ENCODE results near the gene SPRED1.

The SPRED1 gene

DNA sequence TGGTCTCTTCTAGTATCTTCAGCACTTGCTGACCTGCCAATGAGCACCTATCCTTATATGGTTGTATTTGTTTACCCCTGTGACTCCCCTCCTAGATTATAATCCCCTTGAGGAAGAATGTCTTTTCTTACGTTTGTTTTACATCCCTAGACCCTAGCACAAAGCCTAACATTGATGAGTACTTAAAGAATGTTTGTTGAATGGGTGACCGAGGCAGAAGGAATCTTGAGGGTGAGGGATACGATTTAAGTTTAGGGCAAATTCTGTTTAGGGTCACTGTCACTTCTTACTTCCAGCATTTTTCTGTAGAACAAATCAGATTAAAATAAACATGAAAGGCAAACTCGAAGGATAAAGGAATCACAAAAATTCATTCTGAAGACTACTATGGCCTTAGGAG is 120.4 kb downstream of the SPRED1 start:
- Histone ChIP-seq H3K9ac (ENCODE audit: low read length) (no peak overlapping the region), H3K27ac (ENCODE audit: low read length) (no peak overlapping the region), H3K9me3 (ENCODE audit: control insufficient read depth, low read depth, low read length) (no peaks in the 10 kb centered on the region), H3K27me3 (ENCODE audit: control insufficient read depth, insufficient read depth, low read length) (no peaks in the 10 kb centered on the region), H3K36me3 (ENCODE audit: control insufficient read depth, low read depth, low read length) (no peaks in the 10 kb centered on the region), H3K4me1 (ENCODE audit: control insufficient read depth, low read depth, low read length) (no peaks in the 10 kb centered on the region), H3K4me3 (ENCODE audit: low read length) (no peak overlapping the region)

DNA sequence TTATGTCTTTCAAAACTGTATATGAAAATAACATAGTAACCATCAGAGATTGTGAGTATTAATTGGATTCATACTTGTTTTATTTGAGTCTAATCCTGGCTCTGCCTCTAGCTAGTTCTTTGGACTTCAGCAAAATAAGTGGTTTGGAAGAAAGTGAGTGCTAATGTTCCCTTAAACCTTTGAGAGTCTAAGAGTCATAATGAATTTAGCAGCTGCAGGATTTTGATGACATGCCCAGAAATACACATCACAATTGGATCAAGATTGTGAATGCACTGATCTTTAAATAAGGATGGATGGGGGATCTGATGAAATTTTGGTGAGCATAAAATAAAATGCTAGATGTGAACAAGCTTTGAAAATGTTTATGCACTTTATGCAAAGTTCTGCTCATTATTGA is 121.4 kb downstream of the SPRED1 start:
- no peaks in the 10 kb centered on the region for H3K9me3 ChIP-seq (ENCODE audit: control insufficient read depth, low read depth, low read length)
- no peaks in the 10 kb centered on the region for H3K36me3 ChIP-seq (ENCODE audit: control insufficient read depth, low read depth, low read length)
- no peaks in the 10 kb centered on the region for H3K27me3 ChIP-seq (ENCODE audit: control insufficient read depth, insufficient read depth, low read length)
- no peak overlapping the region for H3K4me3 ChIP-seq (ENCODE audit: low read length)
- H3K27ac ChIP-seq (ENCODE audit: low read length): no peak overlapping the region
- H3K9ac ChIP-seq (ENCODE audit: low read length): no peak overlapping the region
- no peaks in the 10 kb centered on the region for H3K4me1 ChIP-seq (ENCODE audit: control insufficient read depth, low read depth, low read length)

DNA sequence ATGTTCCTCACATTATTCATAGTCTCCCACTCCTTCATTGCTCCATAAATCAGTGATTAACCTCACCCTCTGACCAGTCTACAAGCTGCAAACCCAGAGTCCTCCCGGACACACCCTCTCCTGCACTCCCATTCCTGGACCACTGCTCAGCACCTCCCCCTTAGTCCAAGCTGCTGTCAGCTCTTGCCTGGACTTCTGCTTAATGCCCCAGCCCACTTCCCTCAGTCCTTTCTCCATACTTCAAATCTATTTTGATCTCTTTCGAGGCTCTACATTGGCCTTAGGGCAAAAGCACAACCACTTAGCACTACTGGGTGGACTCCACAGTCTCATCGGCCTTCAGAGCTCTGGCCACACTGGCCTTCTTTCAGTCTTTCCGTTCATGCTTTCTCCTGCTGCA is 121.9 kb downstream of the SPRED1 start:
- no peak overlapping the region for H3K9ac ChIP-seq (ENCODE audit: low read length)
- H3K9me3 ChIP-seq (ENCODE audit: control insufficient read depth, low read depth, low read length): no peaks in the 10 kb centered on the region
- H3K4me3 ChIP-seq (ENCODE audit: low read length): no peak overlapping the region
- H3K4me1 ChIP-seq (ENCODE audit: control insufficient read depth, low read depth, low read length): no peaks in the 10 kb centered on the region
- no peak overlapping the region for H3K27ac ChIP-seq (ENCODE audit: low read length)
- no peaks in the 10 kb centered on the region for H3K27me3 ChIP-seq (ENCODE audit: control insufficient read depth, insufficient read depth, low read length)
- no peaks in the 10 kb centered on the region for H3K36me3 ChIP-seq (ENCODE audit: control insufficient read depth, low read depth, low read length)

DNA sequence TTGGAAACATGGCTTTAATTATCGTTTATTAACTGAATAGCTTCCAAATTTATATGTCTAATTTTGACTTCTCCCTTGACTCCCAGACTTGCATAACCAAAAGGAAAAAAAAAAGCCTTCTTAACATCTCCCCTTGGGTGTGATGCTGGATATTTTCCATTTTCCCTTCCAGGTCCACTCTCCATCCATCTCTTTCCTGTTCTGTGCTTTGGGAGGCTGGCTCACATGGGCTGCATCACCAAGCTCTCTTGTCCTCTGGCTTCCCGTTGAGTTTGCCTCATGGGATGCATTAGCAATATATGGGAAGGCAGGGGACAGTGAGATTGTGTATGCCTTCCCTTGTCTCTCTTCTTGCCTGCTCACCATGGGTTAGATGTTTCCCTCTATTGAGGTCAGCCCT is 123.4 kb downstream of the SPRED1 start:
- Histone ChIP-seq H3K27me3 (ENCODE audit: control insufficient read depth, insufficient read depth, low read length) (no peaks in the 10 kb centered on the region), H3K9me3 (ENCODE audit: control insufficient read depth, low read depth, low read length) (no peaks in the 10 kb centered on the region)

DNA sequence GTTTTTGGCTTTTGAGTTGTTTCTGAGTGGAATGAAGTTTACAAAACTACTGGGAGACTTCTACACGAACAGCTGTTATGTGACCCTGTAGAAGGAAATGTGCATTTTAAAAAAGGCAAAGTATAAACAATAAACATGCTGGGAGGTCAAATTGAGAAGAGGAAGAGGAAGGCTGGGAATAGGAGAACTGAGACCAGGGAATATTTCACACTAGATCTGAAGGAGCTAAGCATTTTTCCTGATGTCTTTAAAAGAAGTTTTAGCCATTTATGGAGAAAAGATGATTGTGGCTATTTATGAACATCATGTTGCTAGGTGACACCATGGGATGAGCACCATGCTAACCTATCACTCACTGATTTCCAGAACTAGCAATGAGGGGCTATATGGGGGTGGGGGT is 125.0 kb downstream of the SPRED1 start:
- H3K36me3 ChIP-seq (ENCODE audit: control insufficient read depth, low read depth, low read length): no peaks in the 10 kb centered on the region
- no peak overlapping the region for H3K4me3 ChIP-seq (ENCODE audit: low read length)
- no peak overlapping the region for H3K9ac ChIP-seq (ENCODE audit: low read length)
- no peaks in the 10 kb centered on the region for H3K27me3 ChIP-seq (ENCODE audit: control insufficient read depth, insufficient read depth, low read length)
- no peaks in the 10 kb centered on the region for H3K4me1 ChIP-seq (ENCODE audit: control insufficient read depth, low read depth, low read length)
- no peaks in the 10 kb centered on the region for H3K9me3 ChIP-seq (ENCODE audit: control insufficient read depth, low read depth, low read length)
- no peak overlapping the region for H3K27ac ChIP-seq (ENCODE audit: low read length)

More for the DNA sequence above, 123.4 kb downstream of the SPRED1 start:
- H3K9ac ChIP-seq (ENCODE audit: low read length): no peak overlapping the region
- no peak overlapping the region for H3K4me3 ChIP-seq (ENCODE audit: low read length)
- no peaks in the 10 kb centered on the region for H3K36me3 ChIP-seq (ENCODE audit: control insufficient read depth, low read depth, low read length)
- H3K4me1 ChIP-seq (ENCODE audit: control insufficient read depth, low read depth, low read length): no peaks in the 10 kb centered on the region
- H3K27ac ChIP-seq (ENCODE audit: low read length): no peak overlapping the region

DNA sequence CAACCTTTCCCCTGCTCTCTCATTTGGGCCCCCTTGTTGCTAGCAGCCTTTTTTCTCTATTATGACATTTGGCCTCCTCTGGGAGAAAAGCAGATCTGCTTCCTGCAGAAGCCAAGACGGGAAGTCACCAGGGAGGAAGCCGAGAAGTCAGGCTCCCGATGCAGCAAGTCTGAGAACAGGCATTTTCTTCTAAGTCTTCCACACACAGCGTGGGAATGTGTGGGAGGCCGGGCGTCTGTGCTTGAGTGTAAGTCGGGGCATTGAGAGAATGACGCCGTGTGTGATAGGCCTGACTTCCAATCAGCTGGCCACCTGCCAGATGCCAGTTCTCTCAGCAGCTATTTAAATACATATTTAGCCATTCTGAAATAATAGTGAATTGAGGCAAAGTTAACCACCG is 125.5 kb downstream of the SPRED1 start:
- Histone ChIP-seq H3K9ac (ENCODE audit: low read length) (no peak overlapping the region), H3K9me3 (ENCODE audit: control insufficient read depth, low read depth, low read length) (no peaks in the 10 kb centered on the region), H3K4me3 (ENCODE audit: low read length) (no peak overlapping the region), H3K27ac (ENCODE audit: low read length) (no peak overlapping the region), H3K36me3 (ENCODE audit: control insufficient read depth, low read depth, low read length) (no peaks in the 10 kb centered on the region), H3K4me1 (ENCODE audit: control insufficient read depth, low read depth, low read length) (no peaks in the 10 kb centered on the region), H3K27me3 (ENCODE audit: control insufficient read depth, insufficient read depth, low read length) (no peaks in the 10 kb centered on the region)

DNA sequence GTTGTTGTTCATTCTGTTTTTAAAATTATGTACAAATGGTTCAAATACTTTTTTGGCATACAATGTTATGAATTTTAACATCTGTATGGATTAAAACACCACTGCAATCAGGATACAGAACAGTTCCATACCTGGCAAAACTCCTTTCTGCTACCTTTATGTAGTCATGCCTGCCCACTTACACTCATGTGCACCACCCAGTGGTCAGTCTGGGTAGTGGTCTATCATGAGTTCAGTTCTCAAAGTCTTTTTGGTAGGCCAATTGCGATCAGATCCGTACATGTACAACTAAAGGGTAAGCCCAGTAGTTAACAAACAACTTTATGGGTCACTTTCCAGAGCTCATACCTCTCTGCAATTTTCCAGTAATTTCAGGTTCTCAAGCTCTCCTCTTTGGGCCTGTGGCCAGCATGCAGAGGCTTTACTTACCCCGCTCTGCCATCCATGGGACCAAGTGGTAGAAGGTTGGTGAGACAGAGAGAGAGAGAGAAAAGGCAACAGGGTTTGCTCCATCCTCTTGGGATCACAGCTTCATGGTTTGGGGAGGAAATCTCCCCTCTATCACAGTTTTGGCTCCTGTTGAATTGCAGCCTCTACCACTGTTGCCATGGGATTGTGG is 137.4 kb downstream of the SPRED1 start:
- no peaks in the 10 kb centered on the region for H3K27me3 ChIP-seq (ENCODE audit: control insufficient read depth, insufficient read depth, low read length)
- no peaks in the 10 kb centered on the region for H3K9me3 ChIP-seq (ENCODE audit: control insufficient read depth, low read depth, low read length)
- H3K4me3 ChIP-seq (ENCODE audit: low read length): no peak overlapping the region
- H3K9ac ChIP-seq (ENCODE audit: low read length): no peak overlapping the region
- H3K36me3 ChIP-seq (ENCODE audit: control insufficient read depth, low read depth, low read length): no peaks in the 10 kb centered on the region
- no peak overlapping the region for H3K27ac ChIP-seq (ENCODE audit: low read length)
- no peaks in the 10 kb centered on the region for H3K4me1 ChIP-seq (ENCODE audit: control insufficient read depth, low read depth, low read length)

DNA sequence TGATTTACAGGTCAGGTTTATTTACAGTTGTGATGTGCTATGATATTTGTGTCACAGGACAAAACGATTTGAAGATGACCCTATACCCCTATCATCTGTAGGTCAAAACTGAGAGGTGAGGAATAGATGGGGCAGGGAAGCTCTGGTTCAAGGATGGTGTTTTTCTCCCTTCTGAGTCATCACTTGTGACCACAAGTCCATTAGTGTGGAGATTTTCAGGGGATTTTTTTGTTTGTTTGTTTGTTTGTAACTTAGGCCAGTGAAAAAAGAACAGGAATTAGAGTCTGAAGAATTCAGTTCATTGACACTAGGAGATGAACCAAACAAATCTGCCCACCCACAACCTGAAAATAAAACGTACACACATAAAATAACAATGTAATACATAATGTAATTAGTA is 138.6 kb downstream of the SPRED1 start:
- Histone ChIP-seq H3K9ac (ENCODE audit: low read length) (no peak overlapping the region), H3K9me3 (ENCODE audit: control insufficient read depth, low read depth, low read length) (no peaks in the 10 kb centered on the region), H3K27me3 (ENCODE audit: control insufficient read depth, insufficient read depth, low read length) (no peaks in the 10 kb centered on the region), H3K4me1 (ENCODE audit: control insufficient read depth, low read depth, low read length) (no peaks in the 10 kb centered on the region), H3K4me3 (ENCODE audit: low read length) (no peak overlapping the region), H3K36me3 (ENCODE audit: control insufficient read depth, low read depth, low read length) (no peaks in the 10 kb centered on the region), H3K27ac (ENCODE audit: low read length) (no peak overlapping the region)

DNA sequence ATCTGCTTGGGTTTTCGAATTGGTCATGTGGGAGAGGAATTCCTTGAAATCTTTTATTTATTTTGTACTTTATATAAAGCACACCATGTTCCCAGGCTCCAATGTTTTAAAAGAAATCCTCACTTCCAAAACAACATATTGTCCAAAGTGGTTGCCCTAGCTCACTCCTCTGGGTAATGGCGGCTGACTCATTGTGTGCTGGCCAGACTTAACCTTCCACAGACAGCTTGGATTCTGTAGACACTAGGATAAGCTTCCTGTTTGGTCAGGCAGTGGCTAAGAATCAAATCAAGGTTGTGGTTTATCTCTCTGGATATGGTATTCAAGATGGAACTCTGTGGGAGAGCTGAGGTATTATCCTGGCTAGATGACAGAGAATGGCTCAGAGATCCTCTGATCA is 145.5 kb downstream of the SPRED1 start:
- no peak overlapping the region for H3K9ac ChIP-seq (ENCODE audit: low read length)
- H3K4me1 ChIP-seq (ENCODE audit: control insufficient read depth, low read depth, low read length): no peaks in the 10 kb centered on the region
- H3K27ac ChIP-seq (ENCODE audit: low read length): no peak overlapping the region
- no peak overlapping the region for H3K4me3 ChIP-seq (ENCODE audit: low read length)
- H3K9me3 ChIP-seq (ENCODE audit: control insufficient read depth, low read depth, low read length): no peaks in the 10 kb centered on the region
- H3K36me3 ChIP-seq (ENCODE audit: control insufficient read depth, low read depth, low read length): no peaks in the 10 kb centered on the region
- no peaks in the 10 kb centered on the region for H3K27me3 ChIP-seq (ENCODE audit: control insufficient read depth, insufficient read depth, low read length)

DNA sequence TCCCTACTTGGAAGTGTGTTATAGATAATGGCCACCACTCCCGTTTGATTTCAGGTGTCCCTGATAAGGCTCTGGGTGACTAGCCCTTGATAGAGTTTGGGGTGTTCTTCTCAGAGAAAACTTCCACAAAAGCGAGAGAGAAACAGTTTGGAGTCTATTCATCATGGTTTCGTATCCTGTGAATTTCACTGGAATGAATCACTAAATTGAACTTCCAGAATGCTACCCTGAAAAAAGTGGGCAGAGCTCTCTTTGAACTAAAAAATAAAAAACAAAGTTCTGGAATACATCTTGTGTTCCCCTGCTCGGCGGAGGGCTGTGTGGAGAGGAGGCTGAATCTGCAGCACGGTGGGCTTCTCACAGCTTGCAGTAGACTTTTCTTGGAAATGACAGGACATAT is 148.5 kb downstream of the SPRED1 start:
- Histone ChIP-seq H3K9ac (ENCODE audit: low read length) (no peak overlapping the region), H3K27ac (ENCODE audit: low read length) (no peak overlapping the region), H3K4me1 (ENCODE audit: control insufficient read depth, low read depth, low read length) (no peaks in the 10 kb centered on the region), H3K36me3 (ENCODE audit: control insufficient read depth, low read depth, low read length) (no peaks in the 10 kb centered on the region), H3K27me3 (ENCODE audit: control insufficient read depth, insufficient read depth, low read length) (no peaks in the 10 kb centered on the region), H3K4me3 (ENCODE audit: low read length) (no peak overlapping the region), H3K9me3 (ENCODE audit: control insufficient read depth, low read depth, low read length) (no peaks in the 10 kb centered on the region)

DNA sequence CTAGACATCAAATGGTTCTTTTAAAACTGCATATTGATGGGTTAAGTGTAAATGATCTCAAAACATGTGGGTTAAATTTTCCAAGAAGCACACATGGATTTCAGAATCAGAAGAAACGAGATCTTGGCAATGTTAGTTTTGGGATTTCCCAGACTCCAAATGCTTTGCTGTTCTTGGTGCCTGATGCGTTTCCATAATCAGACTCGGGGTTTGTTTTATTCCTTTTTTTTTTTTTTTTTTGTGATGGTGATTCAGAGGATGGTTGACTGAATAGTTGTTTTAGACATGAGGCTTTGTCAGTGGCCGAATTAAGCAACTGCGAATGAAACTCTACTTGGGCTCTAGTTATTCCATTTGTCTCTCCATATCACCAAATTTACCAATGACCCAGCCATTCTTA is 149.1 kb downstream of the SPRED1 start:
- H3K27ac ChIP-seq (ENCODE audit: low read length): no peak overlapping the region
- no peaks in the 10 kb centered on the region for H3K27me3 ChIP-seq (ENCODE audit: control insufficient read depth, insufficient read depth, low read length)
- no peak overlapping the region for H3K4me3 ChIP-seq (ENCODE audit: low read length)
- no peaks in the 10 kb centered on the region for H3K36me3 ChIP-seq (ENCODE audit: control insufficient read depth, low read depth, low read length)
- H3K9me3 ChIP-seq (ENCODE audit: control insufficient read depth, low read depth, low read length): no peaks in the 10 kb centered on the region
- H3K9ac ChIP-seq (ENCODE audit: low read length): no peak overlapping the region
- H3K4me1 ChIP-seq (ENCODE audit: control insufficient read depth, low read depth, low read length): no peaks in the 10 kb centered on the region

DNA sequence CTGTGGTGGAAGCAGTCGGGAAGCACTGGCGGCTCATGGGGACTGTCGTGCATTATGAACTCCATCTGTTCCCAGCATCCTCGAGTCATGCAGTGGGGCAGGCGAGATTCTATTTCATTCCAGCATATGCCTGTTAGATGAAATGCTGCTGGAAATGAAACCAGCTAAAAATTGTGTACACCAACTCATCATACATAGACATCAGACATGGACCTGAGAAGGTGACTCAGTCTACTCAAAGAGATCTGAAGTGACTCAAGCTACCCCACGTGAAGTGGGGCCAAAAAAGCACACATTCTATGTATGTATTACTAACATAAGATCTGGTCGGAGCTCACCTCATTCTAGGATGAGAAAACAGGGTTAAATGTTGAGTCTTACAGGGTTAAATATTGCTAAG is 153.8 kb downstream of the SPRED1 start:
- H3K9me3 ChIP-seq (ENCODE audit: control insufficient read depth, low read depth, low read length): no peaks in the 10 kb centered on the region
- H3K4me1 ChIP-seq (ENCODE audit: control insufficient read depth, low read depth, low read length): no peaks in the 10 kb centered on the region
- H3K27ac ChIP-seq (ENCODE audit: low read length): no peak overlapping the region
- no peak overlapping the region for H3K9ac ChIP-seq (ENCODE audit: low read length)
- no peaks in the 10 kb centered on the region for H3K36me3 ChIP-seq (ENCODE audit: control insufficient read depth, low read depth, low read length)
- H3K4me3 ChIP-seq (ENCODE audit: low read length): no peak overlapping the region
- H3K27me3 ChIP-seq (ENCODE audit: control insufficient read depth, insufficient read depth, low read length): no peaks in the 10 kb centered on the region
